ENCODE data around the gene CENATAC.

- TF ChIP-seq CTCF (IDR thresholded peaks at IDR 0.05) (no peak), EZH2 (IDR thresholded peaks at IDR 0.05; ENCODE audit: borderline replicate concordance, insufficient read depth, low read depth, low read length, poor library complexity, severe bottlenecking) (no peak)
These were observed 39.4 kb upstream of the CENATAC start for GRCh38 chr11:118958577-118958976.

All from B cell (primary cell).